GM18511 (cell line): ENCODE measurements around the gene PHF24.

Experiments
- ATAC-seq: cut with Tn5 transposase; IDR thresholded peaks from one replicate; pipeline ENCODE4 v1.9.1; 2021; ENCODE audit warnings: mild to moderate bottlenecking, moderate library complexity; ENCODE audit not compliant: unreplicated experiment

PHF24 gene

GRCh38 chr9:34982361-34982760, 24.3 kb downstream of the PHF24 start:
- ATAC-seq, result no peak

GRCh38 chr9:34983209-34983608, 25.1 kb downstream of the PHF24 start:
- ATAC-seq, result peak; percentile 69

GRCh38 chr9:34984049-34984448, 26.0 kb downstream of the PHF24 start:
- no peak for ATAC-seq

GRCh38 chr9:34985311-34985899, 27.3 kb downstream of the PHF24 start:
- no peak for ATAC-seq

GRCh38 chr9:34986540-34987047, 28.5 kb downstream of the PHF24 start:
- ATAC-seq, result no peak

- no peak for ATAC-seq
These were observed 29.2 kb downstream of the PHF24 start for GRCh38 chr9:34987160-34987901.

- no peak for ATAC-seq
These were observed 30.3 kb downstream of the PHF24 start for GRCh38 chr9:34988218-34989002.

- ATAC-seq, result peak; percentile 86
These were observed 31.2 kb downstream of the PHF24 start, which contains the start of gene DNAJB5 for GRCh38 chr9:34989003-34989945. DNAJB5 (plus strand) TSS chr9:34989745; CDS start chr9:34990631, 886 bp downstream.

GRCh38 chr9:34989946-34990635, 32.0 kb downstream of the PHF24 start:
- no peak for ATAC-seq

- ATAC-seq, result no peak
These were observed 33.0 kb downstream of the PHF24 start for GRCh38 chr9:34990908-34991606.

GRCh38 chr9:34991607-34992375, 33.7 kb downstream of the PHF24 start:
- ATAC-seq, result no peak

GRCh38 chr9:34992376-34992951, 34.4 kb downstream of the PHF24 start:
- ATAC-seq, result no peak

- no peak for ATAC-seq
These were observed 35.6 kb downstream of the PHF24 start for GRCh38 chr9:34993502-34994259.

- ATAC-seq, result no peak
These were observed 36.3 kb downstream of the PHF24 start for GRCh38 chr9:34994260-34994899.

- no peak for ATAC-seq
These were observed 37.0 kb downstream of the PHF24 start for GRCh38 chr9:34994900-34995669.

- no peak for ATAC-seq
These were observed 37.6 kb downstream of the PHF24 start for GRCh38 chr9:34995670-34996060.
